Motor neuron (in vitro differentiated cells): Measurements from ENCODE around the gene CBX4. TPM values are rescaled to one million over a fixed set of nuclear protein-coding genes. Genes with fewer than 3 reads are reported as not detected.

ENCODE experiments used
- ATAC-seq, 8 experiments: fragments of 200-7000 bp; cut with Tn5 transposase; replicated peaks in 6 of 8; 2 replicates each; pipeline ENCODE4 v1.8.0; 2021; ENCODE audit warnings: mild to moderate bottlenecking in 8 of 8, moderate library complexity in 8 of 8
- H3K27ac ChIP-seq, 2 donors: fragments of 250-450 bp; sonication (Bioruptor Pico); 2 replicates each; pipeline ENCODE4 v1.9.0; 2021; ENCODE audit warnings: antibody characterized with exemption in 2 of 2, mild to moderate bottlenecking in 2 of 2, moderate library complexity in 1 of 2
- H3K4me1 ChIP-seq, 2 donors: fragments of 250-450 bp; sonication (Bioruptor Pico); replicated peaks in 1 of 2; 2 replicates each; pipeline ENCODE4 v1.6.1; 2021; ENCODE audit warnings: antibody characterized with exemption in 2 of 2, mild to moderate bottlenecking in 2 of 2, moderate library complexity in 1 of 2
- H3K4me3 ChIP-seq, 5 donors: fragments of 250-450 bp; sonication (Bioruptor Pico); 2 replicates each; pipeline ENCODE4 v1.9.0; 2021; ENCODE audit warnings: antibody characterized with exemption in 5 of 5, mild to moderate bottlenecking in 5 of 5, moderate library complexity in 4 of 5
- WGBS, 10 experiments: fragments of 450-650 bp; shearing (Covaris generic); methylation state at CpG; one replicate each; pipeline ENCODE4 v1.0.0; 2022; 5-methylcytosine and 5-hydroxymethylcytosine counted together
- in situ Hi-C, 9 experiments: fragments of 400-800 bp; cut with MboI; loops; one replicate each; pipeline ENCODE4 v1.15.0; 2021; ENCODE audit warnings: low sequenced_read_pairs in 9 of 9, low pct_unique_long_range_greater_than_20kb in 2 of 9; ENCODE audit not compliant: unreplicated experiment in 9 of 9
- total RNA-seq, 8 experiments: library from RNA; unstranded; fragments of 300-600 nt; gene quantifications; 2 replicates each; pipeline versions ENCODE4 v1.2.3 to v1.2.4, GENCODE V29; 2022

The CBX4 gene
- total RNA-seq, 8 experiments from 2014 or later, result 10.9 to 51.0 (median 33.0) TPM

- Histone ChIP-seq H3K4me1 (peaks cover 38 to 51% of the 10 kb centered on the region in 2 donors), H3K27ac (no peak overlapping the region), H3K4me3 (no peak overlapping the region)
- WGBS, 10 experiments, result 30 to 95% (median 83%) methylated on average over 1 to 19 of the region's 26 CpGs; no CpG with 5 or more reads in 2 of the 10 experiments
- ATAC-seq, result no peak
- in situ Hi-C loops, result no loop called here
Measured at GRCh38 chr17:79826841-79827578, 12.2 kb downstream of the CBX4 start.

DNA sequence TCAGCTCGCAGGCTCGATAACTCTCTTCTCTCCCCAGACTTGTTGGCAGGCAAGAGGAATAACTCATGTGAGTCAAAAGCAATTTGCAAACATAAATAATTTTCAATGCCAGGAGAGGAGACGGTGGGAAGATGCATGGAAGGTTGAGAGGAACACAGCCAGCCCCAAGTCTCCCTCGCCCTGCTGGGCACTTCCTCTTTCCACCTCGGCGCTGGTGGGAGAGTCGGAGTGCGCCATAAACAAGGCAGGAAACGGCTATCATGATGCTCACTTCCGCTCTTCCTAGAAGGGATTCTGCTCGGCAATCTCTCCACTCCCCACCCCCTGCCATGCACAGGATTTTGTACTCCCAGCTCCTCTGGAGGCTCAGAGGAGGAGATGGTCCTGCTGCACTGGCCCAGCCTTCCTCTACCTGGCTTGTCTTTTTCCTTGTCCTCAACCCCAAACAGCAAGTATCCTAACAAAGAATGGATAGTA, 13.0 kb downstream of the CBX4 start:
- H3K4me1 ChIP-seq, result peaks cover 31 to 44% of the 10 kb centered on the region in 2 donors
- 20 to 60% (median 43%) methylated on average over 1 to 3 of the region's 11 CpGs; no CpG with 5 or more reads in 3 of the 10 experiments for WGBS, 10 experiments
- in situ Hi-C loops, result no loop called here
- H3K27ac ChIP-seq, result peak overlapping the region in 1 of 2 donors; percentile 70
- peak in 5 of 8 experiments; percentile 14 to 50 (median 17) for ATAC-seq
- no peak overlapping the region for H3K4me3 ChIP-seq

- peaks cover 29 to 37% of the 10 kb centered on the region in 2 donors for H3K4me1 ChIP-seq
- H3K4me3 ChIP-seq, result no peak overlapping the region
- no peak for ATAC-seq
- WGBS, 10 experiments, result 20 to 100% (median 74%) methylated on average over 1 to 5 of the region's 5 CpGs; no CpG with 5 or more reads in 4 of the 10 experiments
- in situ Hi-C loops, result no loop called here
- peak overlapping the region in 1 of 2 donors; percentile 70 for H3K27ac ChIP-seq
Measured at GRCh38 chr17:79825580-79825921, 13.7 kb downstream of the CBX4 start.

- ATAC-seq, result no peak
- Histone ChIP-seq H3K4me1 (peaks cover 29 to 32% of the 10 kb centered on the region in 2 donors), H3K4me3 (no peak overlapping the region), H3K27ac (no peak overlapping the region)
- WGBS, 10 experiments, result 50 to 100% (median 84%) methylated on average over 2 to 5 of the region's 6 CpGs; no CpG with 5 or more reads in 2 of the 10 experiments
- in situ Hi-C loops, result loop anchor here in 3 of 9 experiments (25.0 kb wide), 1 partner anchor 162 kb away; no protein-coding TSS in a partner anchor
Measured at GRCh38 chr17:79824893-79825579, 14.2 kb downstream of the CBX4 start.

- Histone ChIP-seq H3K4me3 (no peak overlapping the region), H3K27ac (no peak overlapping the region), H3K4me1 (peaks cover 26 to 29% of the 10 kb centered on the region in 2 donors)
- 40 to 100% (median 93%) methylated on average over 2 to 15 of the region's 17 CpGs; no CpG with 5 or more reads in 1 of the 10 experiments for WGBS, 10 experiments
- no peak for ATAC-seq
- in situ Hi-C loops, result loop anchor here in 3 of 9 experiments (25.0 kb wide), 1 partner anchor 163 kb away; no protein-coding TSS in a partner anchor
Measured at GRCh38 chr17:79824234-79824633, 15.0 kb downstream of the CBX4 start.

GRCh38 chr17:79822583-79823124, 16.6 kb downstream of the CBX4 start:
- in situ Hi-C loops, result loop anchor here in 3 of 9 experiments (25.0 kb wide), 1 partner anchor 165 kb away; no protein-coding TSS in a partner anchor
- H3K27ac ChIP-seq, result no peak overlapping the region
- peaks cover 11 to 14% of the 10 kb centered on the region in 2 donors for H3K4me1 ChIP-seq
- WGBS, 10 experiments, result 60 to 100% (median 90%) methylated on average over 1 to 17 of the region's 17 CpGs
- H3K4me3 ChIP-seq, result no peak overlapping the region
- ATAC-seq, result no peak

GRCh38 chr17:79821331-79822095, 17.7 kb downstream of the CBX4 start:
- no peak for ATAC-seq
- in situ Hi-C loops, result loop anchor here in 3 of 9 experiments (25.0 kb wide), 1 partner anchor 166 kb away; no protein-coding TSS in a partner anchor
- no peak overlapping the region for H3K4me3 ChIP-seq
- H3K4me1 ChIP-seq, result peaks cover 11 to 12% of the 10 kb centered on the region in 2 donors
- 29 to 90% (median 64%) methylated on average over 1 to 6 of the region's 12 CpGs; no CpG with 5 or more reads in 1 of the 10 experiments for WGBS, 10 experiments
- no peak overlapping the region for H3K27ac ChIP-seq

- in situ Hi-C loops, result loop anchor here in 3 of 9 experiments (25.0 kb wide), 1 partner anchor 166 kb away; no protein-coding TSS in a partner anchor
- 53 to 90% (median 79%) methylated on average over 1 to 4 of the region's 4 CpGs; no CpG with 5 or more reads in 1 of the 10 experiments for WGBS, 10 experiments
- Histone ChIP-seq H3K4me1 (peaks cover 5 to 6% of the 10 kb centered on the region in 2 donors), H3K4me3 (no peak overlapping the region), H3K27ac (no peak overlapping the region)
- ATAC-seq, result no peak
Measured at GRCh38 chr17:79820959-79821330, 18.3 kb downstream of the CBX4 start.

DNA sequence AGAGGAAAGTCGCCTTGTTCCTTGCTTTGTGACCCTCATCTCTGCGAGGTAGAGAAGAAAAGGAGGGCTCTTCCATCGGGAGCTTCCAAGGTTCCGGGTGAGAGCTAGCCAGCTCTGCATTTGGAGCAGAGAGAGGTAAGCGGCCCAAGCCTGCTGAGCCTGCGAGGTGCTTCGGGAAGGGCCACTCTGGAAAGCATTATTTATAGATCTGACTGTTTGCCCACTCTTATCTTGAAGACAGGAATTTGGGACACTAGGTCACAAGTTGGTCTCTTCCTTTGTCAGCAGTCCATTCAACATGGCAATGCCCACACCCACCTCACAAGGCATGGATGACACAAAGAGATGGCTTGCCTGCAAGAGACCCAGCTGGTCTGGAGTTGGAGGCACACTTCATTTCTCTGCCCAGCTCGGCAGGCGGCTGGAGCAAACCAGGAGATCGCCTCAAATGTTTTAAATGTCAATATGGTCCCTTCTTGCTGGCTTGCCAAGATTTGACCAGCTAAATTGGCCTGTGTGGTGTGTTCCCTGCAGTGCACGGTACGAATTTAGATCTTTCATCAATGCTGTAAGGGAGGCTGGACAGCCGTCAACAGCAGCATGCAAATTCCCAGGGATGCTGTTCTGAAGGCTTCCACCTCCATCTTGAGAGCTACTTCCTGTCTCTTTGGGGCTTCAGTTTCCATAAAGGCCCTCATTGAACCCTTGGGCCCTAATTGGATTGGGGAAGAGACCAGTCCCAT, 19.5 kb downstream of the CBX4 start:
- Histone ChIP-seq H3K27ac (no peak overlapping the region), H3K4me3 (no peak overlapping the region), H3K4me1 (peaks cover under 1 to 8% of the 10 kb centered on the region in 2 donors)
- in situ Hi-C loops, result loop anchor here in 3 of 9 experiments (25.0 kb wide), 1 partner anchor 168 kb away; no protein-coding TSS in a partner anchor
- 63 to 100% (median 67%) methylated on average over 1 to 11 of the region's 13 CpGs; no CpG with 5 or more reads in 3 of the 10 experiments for WGBS, 10 experiments
- no peak for ATAC-seq

DNA sequence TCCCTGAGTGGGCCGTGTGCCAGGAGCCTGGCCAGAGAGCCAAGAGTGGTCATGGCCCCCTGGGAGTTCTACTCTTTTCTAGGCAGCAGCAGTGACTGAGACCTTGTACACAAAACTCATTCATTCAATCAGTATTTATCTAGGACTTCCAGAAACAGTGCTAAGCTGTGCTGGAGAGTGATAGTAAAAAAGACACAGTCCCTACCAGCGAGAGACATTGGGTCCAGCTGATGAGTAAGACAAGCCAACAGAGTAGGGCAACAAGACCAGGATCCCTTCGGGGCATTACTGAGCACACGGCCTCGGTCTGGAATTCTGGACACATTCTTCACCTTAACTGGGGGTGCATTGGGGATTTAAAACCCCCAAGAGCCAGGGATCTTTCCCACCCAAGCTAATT, 20.2 kb downstream of the CBX4 start:
- 0 to 100% (median 69%) methylated on average over 1 to 5 of the region's 5 CpGs; no CpG with 5 or more reads in 3 of the 10 experiments for WGBS, 10 experiments
- H3K27ac ChIP-seq, result no peak overlapping the region
- in situ Hi-C loops, result loop anchor here in 3 of 9 experiments (25.0 kb wide), 1 partner anchor 168 kb away; no protein-coding TSS in a partner anchor
- no peak overlapping the region for H3K4me3 ChIP-seq
- ATAC-seq, result no peak
- H3K4me1 ChIP-seq, result peaks cover 7 to 15% of the 10 kb centered on the region in 2 donors

DNA sequence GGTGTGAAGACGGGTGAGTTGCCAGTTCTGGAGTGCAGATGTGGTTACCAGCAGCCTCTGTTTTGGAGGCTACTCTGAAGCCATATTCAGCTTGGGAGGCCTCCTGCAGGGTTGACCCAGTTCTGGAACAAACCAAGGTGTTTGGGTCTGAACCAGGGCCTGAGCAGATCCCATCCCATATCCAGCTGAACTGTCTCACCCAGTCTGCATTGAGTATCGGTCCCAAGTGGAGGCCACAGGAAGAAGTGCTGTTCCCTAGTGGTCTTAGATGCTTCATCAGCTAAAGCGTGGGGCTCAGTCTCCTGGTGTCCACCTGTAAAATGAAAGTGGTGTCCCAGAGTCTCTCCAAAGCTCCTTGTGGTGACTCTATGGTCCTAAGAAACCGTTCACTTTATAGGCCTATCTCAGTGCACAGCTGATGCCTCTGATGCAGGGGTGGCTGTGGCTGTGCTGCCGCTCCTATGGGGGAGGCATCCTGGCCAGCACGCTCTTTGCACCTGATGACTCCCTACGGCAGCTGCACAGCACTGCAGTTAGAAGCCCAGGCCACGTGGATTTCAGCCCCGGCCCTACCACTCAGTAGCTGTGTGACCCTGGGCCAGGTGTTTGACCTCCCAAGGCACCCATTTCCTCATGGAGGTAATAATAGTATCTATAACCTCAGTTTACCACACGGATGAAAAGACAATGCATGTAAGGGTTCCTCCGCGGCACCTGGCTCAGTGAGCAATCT, 21.0 kb downstream of the CBX4 start:
- in situ Hi-C loops, result loop anchor here in 3 of 9 experiments (25.0 kb wide), 1 partner anchor 169 kb away; no protein-coding TSS in a partner anchor
- Histone ChIP-seq H3K27ac (no peak overlapping the region), H3K4me3 (no peak overlapping the region), H3K4me1 (peaks cover 16 to 22% of the 10 kb centered on the region in 2 donors)
- no peak for ATAC-seq
- 40 to 100% (median 71%) methylated on average over 1 to 10 of the region's 12 CpGs; no CpG with 5 or more reads in 3 of the 10 experiments for WGBS, 10 experiments
